Measurements from ENCODE around the gene DDHD1. TPM values are rescaled to one million over a fixed set of nuclear protein-coding genes. Genes with fewer than 3 reads are reported as not detected.

The DDHD1 gene
- total and polyA plus RNA-seq, 7 experiments from 2014 or later: 6.7 to 103 (median 48.2) TPM

- no peaks in the 10 kb centered on the region for H3K4me1 ChIP-seq (ENCODE audit: control insufficient read depth in 2 of 2, insufficient read depth in 2 of 2, low read length in 2 of 2)
- H3K4me3 ChIP-seq (ENCODE audit: low read length): no peak overlapping the region
These were observed 22.3 kb upstream of the DDHD1 start for GRCh38 chr14:53175375-53175774.

GRCh38 chr14:53174918-53175317 is 21.8 kb upstream of the DDHD1 start:
- Histone ChIP-seq H3K4me3 (ENCODE audit: low read length) (no peak overlapping the region), H3K4me1 (ENCODE audit: control insufficient read depth in 2 of 2, insufficient read depth in 2 of 2, low read length in 2 of 2) (no peaks in the 10 kb centered on the region), H3K27me3 (ENCODE audit: control insufficient read depth in 2 of 2, insufficient read depth in 2 of 2, low read length in 2 of 2) (no peaks in the 10 kb centered on the region), H3K36me3 (ENCODE audit: control insufficient read depth in 2 of 3, insufficient read depth in 3 of 3, low read length in 3 of 3) (no peaks in the 10 kb centered on the region), H3K9me3 (ENCODE audit: control insufficient read depth in 2 of 3, low read length in 3 of 3) (no peaks in the 10 kb centered on the region), H3K27ac (ENCODE audit: low read depth, low read length) (no peak overlapping the region)
- peaks cover 0 to 6% (median 0%) of the 10 kb centered on the region in 7 donors for H3K4me1 Mint-ChIP-seq
- intact Hi-C loops (cut with micrococcal nuclease): no loop called here
- POLR2A ChIA-PET: no interaction called here
- H3K9me3 Mint-ChIP-seq: peaks cover 0 to 2% (median 0%) of the 10 kb centered on the region in 11 donors
- no peak for DNase-seq
- H3K36me3 Mint-ChIP-seq: peaks cover 0 to 7% (median 4%) of the 10 kb centered on the region in 5 donors
- H3K27ac Mint-ChIP-seq: no peak overlapping the region
- ATAC-seq: no peak
- H3K4me3 Mint-ChIP-seq: no peak overlapping the region
- CTCF ChIA-PET: no interaction called here
- H3K27me3 Mint-ChIP-seq: peaks cover 0 to 6% (median 0%) of the 10 kb centered on the region in 5 donors

More at GRCh38 chr14:53175375-53175774, 22.3 kb upstream of the DDHD1 start:
- peaks cover 0 to 6% (median 0%) of the 10 kb centered on the region in 5 donors for H3K27me3 Mint-ChIP-seq
- peaks cover 0 to 7% (median 4%) of the 10 kb centered on the region in 5 donors for H3K36me3 Mint-ChIP-seq
- intact Hi-C loops (cut with micrococcal nuclease): no loop called here
- no peak overlapping the region for H3K27ac Mint-ChIP-seq
- H3K9me3 ChIP-seq (ENCODE audit: control insufficient read depth in 2 of 3, low read length in 3 of 3): no peaks in the 10 kb centered on the region
- ChIA-PET CTCF (no interaction called here), POLR2A (no interaction called here)
- no peak overlapping the region for H3K4me3 Mint-ChIP-seq
- H3K4me1 Mint-ChIP-seq: peaks cover 0 to 10% (median 0%) of the 10 kb centered on the region in 7 donors
- H3K27ac ChIP-seq (ENCODE audit: low read depth, low read length): no peak overlapping the region
- H3K36me3 ChIP-seq (ENCODE audit: control insufficient read depth in 2 of 3, insufficient read depth in 3 of 3, low read length in 3 of 3): no peaks in the 10 kb centered on the region
- ATAC-seq (no peak), DNase-seq (no peak)
- peaks cover 0 to 2% (median 0%) of the 10 kb centered on the region in 11 donors for H3K9me3 Mint-ChIP-seq
- no peaks in the 10 kb centered on the region for H3K27me3 ChIP-seq (ENCODE audit: control insufficient read depth in 2 of 2, insufficient read depth in 2 of 2, low read length in 2 of 2)

DNA sequence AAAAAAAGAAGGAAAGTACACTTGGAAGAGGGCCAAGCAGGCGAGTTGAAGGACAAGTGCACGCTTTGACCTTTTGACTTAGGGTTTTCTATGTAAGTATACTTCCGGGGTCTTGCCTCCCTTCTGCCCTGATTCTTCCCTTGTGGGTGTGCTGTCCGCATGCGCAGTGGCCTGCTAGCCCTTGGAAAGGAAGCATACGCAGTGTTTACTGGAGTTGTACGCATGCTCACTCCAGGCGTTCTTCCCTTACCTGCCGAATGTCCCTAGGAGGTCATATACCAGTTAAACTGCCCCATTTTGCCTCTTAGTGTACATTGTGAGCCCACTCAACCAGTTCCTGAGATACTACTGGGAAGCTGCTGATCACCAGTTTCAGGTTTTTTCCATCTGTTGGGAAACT is 15.7 kb upstream of the DDHD1 start:
- peaks cover 0 to 12% (median 0%) of the 10 kb centered on the region in 7 donors for H3K4me1 Mint-ChIP-seq
- no peak overlapping the region for H3K4me3 ChIP-seq (ENCODE audit: low read length)
- H3K4me1 ChIP-seq (ENCODE audit: control insufficient read depth in 2 of 2, insufficient read depth in 2 of 2, low read length in 2 of 2): no peaks in the 10 kb centered on the region
- POLR2A ChIA-PET: no interaction called here
- no peaks in the 10 kb centered on the region for H3K9me3 ChIP-seq (ENCODE audit: control insufficient read depth in 2 of 3, low read length in 3 of 3)
- H3K9me3 Mint-ChIP-seq: peaks cover 0 to 3% (median 0%) of the 10 kb centered on the region in 11 donors
- H3K36me3 ChIP-seq (ENCODE audit: control insufficient read depth in 2 of 3, insufficient read depth in 3 of 3, low read length in 3 of 3): no peaks in the 10 kb centered on the region
- H3K27me3 ChIP-seq (ENCODE audit: control insufficient read depth in 2 of 2, insufficient read depth in 2 of 2, low read length in 2 of 2): no peaks in the 10 kb centered on the region
- intact Hi-C loops (cut with micrococcal nuclease): no loop called here
- peaks cover 0 to 15% (median 8%) of the 10 kb centered on the region in 5 donors for H3K36me3 Mint-ChIP-seq
- DNase-seq: no peak
- no peak overlapping the region for H3K27ac ChIP-seq (ENCODE audit: low read depth, low read length)
- no peaks in the 10 kb centered on the region for H3K27me3 Mint-ChIP-seq
- CTCF ChIA-PET: no interaction called here
- peak overlapping the region in 1 of 9 donors; percentile 12 for H3K27ac Mint-ChIP-seq
- H3K4me3 Mint-ChIP-seq: no peak overlapping the region
- no peak for ATAC-seq

GRCh38 chr14:53167602-53168328 is 14.6 kb upstream of the DDHD1 start:
- no peak overlapping the region for H3K4me3 Mint-ChIP-seq
- H3K4me3 ChIP-seq (ENCODE audit: low read length): no peak overlapping the region
- intact Hi-C loops (cut with micrococcal nuclease): no loop called here
- H3K9me3 Mint-ChIP-seq: peaks cover 0 to 6% (median 0%) of the 10 kb centered on the region in 11 donors
- no peaks in the 10 kb centered on the region for H3K4me1 ChIP-seq (ENCODE audit: control insufficient read depth in 2 of 2, insufficient read depth in 2 of 2, low read length in 2 of 2)
- POLR2A ChIA-PET: no interaction called here
- H3K27ac Mint-ChIP-seq: no peak overlapping the region
- H3K27me3 Mint-ChIP-seq: no peaks in the 10 kb centered on the region
- no peak overlapping the region for H3K27ac ChIP-seq (ENCODE audit: low read depth, low read length)
- CTCF ChIA-PET: no interaction called here
- H3K4me1 Mint-ChIP-seq: peaks cover 0 to 12% (median 0%) of the 10 kb centered on the region in 7 donors
- H3K36me3 ChIP-seq (ENCODE audit: control insufficient read depth in 2 of 3, insufficient read depth in 3 of 3, low read length in 3 of 3): no peaks in the 10 kb centered on the region
- no peak for ATAC-seq
- DNase-seq: no peak
- no peaks in the 10 kb centered on the region for H3K27me3 ChIP-seq (ENCODE audit: control insufficient read depth in 2 of 2, insufficient read depth in 2 of 2, low read length in 2 of 2)
- H3K36me3 Mint-ChIP-seq: peaks cover 0 to 15% (median 9%) of the 10 kb centered on the region in 5 donors
- no peaks in the 10 kb centered on the region for H3K9me3 ChIP-seq (ENCODE audit: control insufficient read depth in 2 of 3, low read length in 3 of 3)

DNA sequence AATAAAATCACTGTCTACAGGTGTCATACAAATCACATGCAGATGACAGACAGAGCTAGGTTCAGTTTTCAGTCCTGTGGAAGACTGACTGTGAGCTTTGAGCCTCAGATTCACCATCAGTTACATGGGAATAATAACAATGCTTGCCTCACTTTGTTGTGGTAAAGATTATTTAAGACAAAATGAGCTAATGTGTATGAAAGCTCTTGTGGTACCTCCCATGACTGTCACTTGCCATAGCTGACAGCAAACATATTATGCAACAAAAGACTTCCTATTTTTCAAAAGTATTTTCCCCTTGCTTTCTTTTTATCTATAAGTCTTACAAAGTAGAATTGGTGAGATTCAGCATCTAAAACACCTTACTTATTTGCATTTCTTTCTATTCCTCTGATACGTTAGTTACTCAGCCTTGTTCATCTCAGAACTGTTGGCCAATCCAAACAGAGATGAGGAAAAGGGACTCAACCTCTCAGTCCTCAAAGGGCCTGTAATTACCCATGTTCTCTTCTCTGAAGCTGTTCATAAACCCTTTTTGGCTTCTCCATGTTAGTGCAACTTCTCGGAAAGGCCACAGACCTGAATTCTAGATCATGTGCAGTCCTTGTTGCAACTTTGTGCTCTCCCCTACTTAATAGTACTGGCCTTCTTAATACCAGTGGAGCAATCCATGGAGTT is 8.8 kb upstream of the DDHD1 start:
- Mint-ChIP-seq H3K4me1 (peaks cover 0 to 8% (median 7%) of the 10 kb centered on the region in 7 donors), H3K36me3 (peaks cover 0 to 10% (median 7%) of the 10 kb centered on the region in 5 donors), H3K4me3 (no peak overlapping the region), H3K27me3 (no peaks in the 10 kb centered on the region), H3K9me3 (peaks cover 0 to 6% (median 0%) of the 10 kb centered on the region in 11 donors), H3K27ac (peak overlapping the region in 2 of 9 donors; percentile 28 to 45)
- no peaks in the 10 kb centered on the region for H3K9me3 ChIP-seq (ENCODE audit: control insufficient read depth in 2 of 3, low read length in 3 of 3)
- no peaks in the 10 kb centered on the region for H3K4me1 ChIP-seq (ENCODE audit: control insufficient read depth in 2 of 2, insufficient read depth in 2 of 2, low read length in 2 of 2)
- H3K27ac ChIP-seq (ENCODE audit: low read depth, low read length): no peak overlapping the region
- intact Hi-C loops (cut with micrococcal nuclease): no loop called here
- CTCF ChIA-PET: no interaction called here
- ATAC-seq: peak; percentile 84
- POLR2A ChIA-PET: no interaction called here
- no peak overlapping the region for H3K4me3 ChIP-seq (ENCODE audit: low read length)
- DNase-seq: peak in 1 of 9 donors; percentile 21
- no peaks in the 10 kb centered on the region for H3K27me3 ChIP-seq (ENCODE audit: control insufficient read depth in 2 of 2, insufficient read depth in 2 of 2, low read length in 2 of 2)
- no peaks in the 10 kb centered on the region for H3K36me3 ChIP-seq (ENCODE audit: control insufficient read depth in 2 of 3, insufficient read depth in 3 of 3, low read length in 3 of 3)

DNA sequence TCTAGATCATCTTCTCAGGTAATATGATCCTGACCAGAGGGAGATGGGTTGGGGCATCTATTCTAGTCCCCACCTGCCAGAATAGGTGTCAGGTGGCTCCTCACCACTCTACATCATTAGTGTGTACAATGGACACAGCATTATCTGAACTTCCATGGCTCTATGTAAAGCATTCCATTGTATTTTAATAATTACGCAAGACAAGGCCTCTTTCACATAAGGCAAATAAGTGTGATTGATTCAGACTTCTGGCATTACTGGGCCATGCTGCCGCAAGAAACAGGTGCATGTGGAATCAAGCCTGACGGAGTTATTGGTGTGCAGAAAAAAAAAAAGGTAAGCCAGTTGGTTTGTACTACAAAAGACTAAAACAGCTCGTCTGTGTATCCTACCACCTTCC is 3.1 kb upstream of the DDHD1 start:
- H3K27me3 Mint-ChIP-seq: no peaks in the 10 kb centered on the region
- peaks cover 0 to 16% (median 4%) of the 10 kb centered on the region in 5 donors for H3K36me3 Mint-ChIP-seq
- no peaks in the 10 kb centered on the region for H3K9me3 ChIP-seq (ENCODE audit: control insufficient read depth in 2 of 3, low read length in 3 of 3)
- H3K4me3 Mint-ChIP-seq: no peak overlapping the region
- no peak overlapping the region for H3K27ac ChIP-seq (ENCODE audit: low read depth, low read length)
- no peak overlapping the region for H3K4me3 ChIP-seq (ENCODE audit: low read length)
- ChIA-PET CTCF (no interaction called here), POLR2A (no interaction called here)
- peaks cover 0 to 10% (median 0%) of the 10 kb centered on the region in 3 experiments for H3K36me3 ChIP-seq (ENCODE audit: control insufficient read depth in 2 of 3, insufficient read depth in 3 of 3, low read length in 3 of 3)
- peaks cover 0 to 5% (median 0%) of the 10 kb centered on the region in 11 donors for H3K9me3 Mint-ChIP-seq
- peak overlapping the region in 1 of 9 donors; percentile 17 for H3K27ac Mint-ChIP-seq
- no peaks in the 10 kb centered on the region for H3K27me3 ChIP-seq (ENCODE audit: control insufficient read depth in 2 of 2, insufficient read depth in 2 of 2, low read length in 2 of 2)
- peaks cover 8 to 10% of the 10 kb centered on the region in 2 donors for H3K4me1 ChIP-seq (ENCODE audit: control insufficient read depth in 2 of 2, insufficient read depth in 2 of 2, low read length in 2 of 2)
- DNase-seq (no peak), ATAC-seq (no peak)
- intact Hi-C loops (cut with micrococcal nuclease): loop anchor here (10.0 kb wide), 3 partner anchors 461 to 1899 kb away; partner anchors contain the start of genes ERO1A (in 1 of the 2), GCH1 (in 1 of the 2) and MAPK1IP1L (in 1 of the 2)
- H3K4me1 Mint-ChIP-seq: peaks cover 13 to 24% (median 21%) of the 10 kb centered on the region in 7 donors
